H1 (cell line): Measurements from ENCODE around the gene PLCL1.

Experiments
- CTCF ChIP-seq, 3 experiments: IDR thresholded peaks; 1 replicate in 2 of 3; 2 replicates in 1 of 3; pipeline versions ENCODE4 v1.5.1 to v1.6.1; 2011; ENCODE audit warnings: low read length in 3 of 3, mild to moderate bottlenecking in 3 of 3, inconsistent platforms in 2 of 3, low read depth in 1 of 3, moderate library complexity in 1 of 3; ENCODE audit not compliant: insufficient read depth in 1 of 3; ENCODE audit errors: control extremely low read depth in 1 of 3
- EP300 ChIP-seq, 2 experiments: IDR thresholded peaks; 1 replicate in 1 of 2; 2 replicates in 1 of 2; pipeline ENCODE4 v1.6.1; 2011 to 2012; ENCODE audit warnings: low read depth in 2 of 2, low read length in 2 of 2, mild to moderate bottlenecking in 2 of 2, borderline replicate concordance in 1 of 2, inconsistent platforms in 1 of 2, moderate library complexity in 1 of 2
- EZH2 ChIP-seq: fragments of 200-600 bp; sonication (generic); IDR thresholded peaks from 2 replicates; pipeline ENCODE4 v1.7.1; 2012; ENCODE audit warnings: low read depth, mild to moderate bottlenecking, moderate library complexity, low read length, inconsistent platforms; ENCODE audit not compliant: severe bottlenecking
- FOSL1 ChIP-seq: IDR thresholded peaks from 2 replicates; pipeline ENCODE4 v1.6.1; 2011; ENCODE audit warnings: mild to moderate bottlenecking, low read depth, low read length, moderate library complexity; ENCODE audit not compliant: insufficient read depth
- GABPA ChIP-seq: IDR thresholded peaks from 2 replicates; pipeline ENCODE4 v1.6.1; 2011; ENCODE audit warnings: mild to moderate bottlenecking, low read length, moderate library complexity, borderline replicate concordance; ENCODE audit not compliant: insufficient read depth
- KDM5A ChIP-seq: fragments of 200-600 bp; IDR thresholded peaks from 2 replicates; pipeline ENCODE4 v1.7.1; 2012; ENCODE audit warnings: mild to moderate bottlenecking, low read length, inconsistent platforms, mixed read lengths
- POLR2A ChIP-seq, 2 experiments: IDR thresholded peaks; 1 replicate in 1 of 2; 2 replicates in 1 of 2; pipeline ENCODE4 v1.6.1; 2011; ENCODE audit warnings: low read depth in 2 of 2, low read length in 2 of 2, mild to moderate bottlenecking in 2 of 2; ENCODE audit errors: control extremely low read depth in 1 of 2
- RBBP5 ChIP-seq: IDR thresholded peaks from 2 replicates; pipeline ENCODE4 v1.7.1; 2012; ENCODE audit warnings: low read depth, mild to moderate bottlenecking, inconsistent platforms, low read length, moderate library complexity, borderline replicate concordance
- RFX5 ChIP-seq: IDR thresholded peaks from 2 replicates; pipeline ENCODE4 v1.6.1; 2011; ENCODE audit warnings: low read depth, low read length, improper control_type of control experiment, borderline replicate concordance
- RXRA ChIP-seq: IDR thresholded peaks from 2 replicates; pipeline ENCODE4 v1.6.1; 2011; ENCODE audit warnings: low read depth, mild to moderate bottlenecking, low read length, moderate library complexity; ENCODE audit not compliant: insufficient read depth
- SP4 ChIP-seq: IDR thresholded peaks from 2 replicates; pipeline ENCODE4 v1.6.1; 2012; ENCODE audit warnings: low read length, inconsistent platforms
- TBP ChIP-seq: IDR thresholded peaks from 2 replicates; pipeline ENCODE4 v1.6.1; 2011; ENCODE audit warnings: low read depth, low read length, improper control_type of control experiment

GRCh38 chr2:197915548-197916265 lies 111.3 kb downstream of the PLCL1 start:
- TF ChIP-seq CTCF (IDR thresholded peaks at IDR 0.05; ENCODE audit: control extremely low read depth in 1 of 3, insufficient read depth in 1 of 3, low read depth in 1 of 3, low read length in 3 of 3) (no peak), EZH2 (no peak), TBP (no peak), POLR2A (IDR thresholded peaks at IDR 0.05; ENCODE audit: control extremely low read depth in 1 of 2, low read depth in 2 of 2, low read length in 2 of 2) (no peak), GABPA (no peak), SP4 (no peak), RXRA (no peak), RBBP5 (no peak), FOSL1 (no peak), RFX5 (no peak), EP300 (IDR thresholded peaks at IDR 0.05; ENCODE audit: borderline replicate concordance in 1 of 2, low read depth in 2 of 2, low read length in 2 of 2) (no peak), KDM5A (no peak)
